Islet precursor cell (in vitro differentiated cells): ENCODE results near the gene C4orf36.
"Not testable (repeated sequence)": the region's sequence is repeated elsewhere in the genome, so short reads cannot be mapped to it uniquely, and the experiment has no call there.

Source experiments
- DNase-seq: peaks from one replicate; pipeline ENCODE4 v3.0.0-alpha.2; 2018

C4orf36 gene

GRCh38 chr4:86916392-86916791 lies 24.2 kb upstream of the C4orf36 start:
- no peak for DNase-seq

GRCh38 chr4:86910820-86911684 lies 18.8 kb upstream of the C4orf36 start:
- no peak for DNase-seq

- DNase-seq: no peak
Observed at GRCh38 chr4:86910369-86910768, 18.1 kb upstream of the C4orf36 start.

DNA sequence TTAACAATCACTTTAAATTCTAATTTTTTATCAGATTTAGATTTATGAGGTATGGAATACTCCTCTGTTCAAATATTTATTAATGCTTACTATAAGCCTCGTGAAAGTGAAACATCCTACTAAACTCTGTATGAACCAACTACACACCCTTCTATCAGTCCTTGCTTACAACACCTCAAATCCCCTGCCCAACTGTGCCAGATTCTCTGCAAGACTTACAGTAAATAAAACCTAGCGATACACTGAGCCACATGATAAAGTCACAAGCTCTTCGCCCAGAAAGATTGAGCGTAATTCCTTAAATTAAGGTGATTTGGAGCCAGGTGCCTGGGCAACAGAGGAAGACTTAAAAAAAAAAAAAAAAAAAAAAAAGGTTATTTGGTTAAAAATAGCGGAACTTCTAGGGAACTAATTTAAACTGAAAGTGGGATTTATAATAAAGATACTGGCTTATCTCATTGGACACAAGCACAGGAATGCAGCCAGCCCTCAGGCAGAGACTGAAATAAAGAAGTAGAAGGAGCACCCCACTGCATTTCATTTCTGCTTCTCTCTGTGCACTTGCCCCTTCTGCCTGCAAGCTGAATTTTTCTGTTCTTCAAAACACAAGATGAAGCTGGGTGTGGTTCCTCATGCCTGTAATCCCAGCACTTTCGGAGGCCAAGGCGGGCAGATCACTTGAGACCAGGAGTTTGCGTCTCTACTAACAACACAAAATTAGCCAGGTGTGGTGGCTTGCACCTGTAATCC lies 17.5 kb upstream of the C4orf36 start:
- DNase-seq: no peak

DNA sequence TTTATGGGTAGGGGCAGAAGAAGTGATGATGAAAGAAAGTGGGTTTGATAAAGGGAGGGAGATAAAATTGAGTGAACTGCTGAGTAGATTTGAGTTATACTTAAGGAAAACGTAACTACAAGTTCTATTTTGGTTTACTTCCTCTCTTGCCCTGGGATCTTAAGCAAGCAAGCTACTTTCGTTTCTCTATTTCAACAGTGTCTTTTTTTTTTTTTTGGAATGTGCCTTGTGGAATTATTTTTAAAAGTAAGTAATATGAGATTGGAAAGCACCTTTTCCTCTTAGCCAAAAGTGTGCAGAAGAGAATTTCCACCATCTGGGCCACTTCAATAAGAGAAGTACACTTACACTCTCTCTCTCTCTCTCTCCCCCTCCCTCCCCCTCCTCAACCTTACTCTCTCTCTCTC lies 16.0 kb upstream of the C4orf36 start:
- no peak for DNase-seq

GRCh38 chr4:86901864-86902263 lies 9.6 kb upstream of the C4orf36 start:
- no peak for DNase-seq

DNA sequence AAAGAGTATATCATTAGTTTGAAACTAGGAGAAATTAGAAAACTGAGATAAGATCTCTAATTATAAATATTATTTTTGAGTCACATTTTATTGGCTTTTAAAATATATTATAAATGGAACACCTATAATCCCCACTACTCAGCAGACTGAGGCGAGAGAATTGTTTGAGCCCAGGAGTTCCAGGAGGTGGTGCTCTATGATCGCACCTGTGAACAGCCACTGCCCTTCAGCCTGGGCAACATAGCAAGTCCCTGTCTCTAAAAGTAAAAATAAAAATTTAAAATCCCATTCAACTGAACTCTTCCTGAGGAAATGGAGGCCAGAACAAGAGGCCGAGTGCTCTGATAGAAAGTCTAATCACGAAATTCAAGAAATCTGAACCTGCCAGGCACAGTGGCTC lies 6.3 kb upstream of the C4orf36 start:
- peak; percentile 56 for DNase-seq

DNA sequence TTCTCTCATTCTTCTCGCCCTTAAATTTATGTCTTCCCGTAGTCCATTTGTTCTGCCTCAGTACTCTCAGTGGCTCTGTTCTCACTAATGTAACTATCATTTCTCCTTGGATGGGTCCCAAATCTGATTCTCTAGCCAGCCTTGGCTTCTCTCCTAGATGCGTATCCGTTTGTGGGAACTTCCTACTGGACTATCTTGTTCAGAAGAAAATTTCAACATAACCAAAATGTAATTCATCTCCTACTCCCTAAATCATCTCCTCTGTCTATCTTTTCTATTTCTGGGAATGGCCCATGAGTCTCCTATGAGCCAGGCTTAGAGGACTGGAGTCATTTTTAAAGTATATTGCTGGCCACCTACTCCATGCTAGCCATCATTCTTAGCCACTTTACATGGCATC lies 4.4 kb upstream of the C4orf36 start:
- no peak for DNase-seq

- DNase-seq: no peak
Observed at GRCh38 chr4:86895692-86896488, 3.7 kb upstream of the C4orf36 start.

- DNase-seq: no peak
Observed at GRCh38 chr4:86894455-86894854, 2.2 kb upstream of the C4orf36 start.

DNA sequence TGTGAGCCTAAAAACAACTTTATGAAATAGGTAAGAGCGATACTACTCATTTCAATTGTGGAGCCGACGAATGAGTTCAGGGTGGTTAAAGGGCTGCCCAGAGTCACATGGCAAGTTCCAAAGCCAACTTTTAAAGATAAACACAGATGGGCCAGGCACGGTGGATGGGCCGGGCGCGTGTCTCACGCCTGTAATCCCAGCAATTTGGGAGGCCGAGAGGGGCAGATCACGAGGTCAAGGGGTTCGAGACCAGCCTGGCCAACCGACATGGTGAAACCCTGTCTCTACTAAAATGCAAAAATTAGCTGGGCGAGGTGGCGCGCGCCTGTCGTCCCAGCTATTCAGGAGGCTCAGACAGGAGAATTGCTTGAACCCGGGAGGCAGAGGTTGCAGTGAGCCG lies 914 bp upstream of the C4orf36 start:
- DNase-seq: no peak

DNA sequence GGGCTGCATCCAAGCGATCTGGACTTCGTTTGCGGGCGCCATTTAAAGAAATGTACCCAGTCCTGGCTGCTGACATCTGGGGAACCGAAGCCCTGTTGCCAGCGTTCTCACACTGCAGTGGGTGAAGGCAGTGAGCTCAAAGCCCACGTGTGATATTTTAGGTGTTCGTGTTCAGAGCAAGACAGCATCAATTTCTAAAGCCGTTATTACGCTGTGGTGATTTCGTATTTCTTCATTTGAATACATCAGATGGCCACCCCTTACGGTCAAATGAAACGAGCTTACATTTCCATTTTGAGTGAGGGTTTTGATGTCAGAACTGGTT lies 376 bp upstream of the C4orf36 start:
- no peak for DNase-seq

- DNase-seq: no peak
Observed at GRCh38 chr4:86890790-86891189, 1.4 kb downstream of the C4orf36 start.

DNA sequence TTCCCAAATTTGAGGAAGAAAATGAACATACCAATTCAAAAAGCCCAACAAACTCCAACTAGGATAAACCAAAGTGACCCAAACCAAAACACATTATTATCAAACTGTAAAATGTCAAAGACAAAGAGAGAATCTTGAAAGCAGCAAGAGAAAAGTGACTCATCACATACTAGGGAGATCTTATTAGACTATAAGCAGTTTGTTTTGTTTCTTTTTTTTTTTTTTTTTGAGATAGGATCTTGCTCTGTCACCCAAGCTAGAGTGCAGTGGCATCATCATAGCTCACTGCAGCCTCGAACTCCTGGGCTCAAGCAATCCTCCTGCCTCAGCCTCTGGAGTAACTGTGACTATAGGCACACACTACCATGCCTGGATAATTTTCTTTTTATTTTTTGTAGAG lies 12.6 kb downstream of the C4orf36 start:
- DNase-seq: no peak

DNA sequence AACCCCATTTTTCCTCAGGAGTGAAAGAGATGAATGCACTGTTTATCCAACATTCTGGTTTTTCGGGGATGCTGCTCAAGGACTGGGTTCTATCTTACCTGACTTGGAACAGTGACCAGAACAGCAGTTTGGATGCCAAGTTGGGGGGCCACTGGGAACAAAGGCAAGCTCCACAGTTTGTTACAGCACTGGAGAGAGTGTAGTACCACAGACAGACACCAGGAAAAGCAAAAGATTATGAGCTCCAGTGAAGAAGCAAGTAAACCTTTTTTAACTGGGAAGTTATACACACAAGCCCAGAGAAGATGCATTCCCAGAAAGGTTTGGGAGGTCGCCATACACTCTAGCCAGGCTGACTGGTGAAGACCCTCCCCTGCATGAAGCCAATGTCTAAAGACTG lies 13.6 kb downstream of the C4orf36 start:
- DNase-seq: no peak

DNA sequence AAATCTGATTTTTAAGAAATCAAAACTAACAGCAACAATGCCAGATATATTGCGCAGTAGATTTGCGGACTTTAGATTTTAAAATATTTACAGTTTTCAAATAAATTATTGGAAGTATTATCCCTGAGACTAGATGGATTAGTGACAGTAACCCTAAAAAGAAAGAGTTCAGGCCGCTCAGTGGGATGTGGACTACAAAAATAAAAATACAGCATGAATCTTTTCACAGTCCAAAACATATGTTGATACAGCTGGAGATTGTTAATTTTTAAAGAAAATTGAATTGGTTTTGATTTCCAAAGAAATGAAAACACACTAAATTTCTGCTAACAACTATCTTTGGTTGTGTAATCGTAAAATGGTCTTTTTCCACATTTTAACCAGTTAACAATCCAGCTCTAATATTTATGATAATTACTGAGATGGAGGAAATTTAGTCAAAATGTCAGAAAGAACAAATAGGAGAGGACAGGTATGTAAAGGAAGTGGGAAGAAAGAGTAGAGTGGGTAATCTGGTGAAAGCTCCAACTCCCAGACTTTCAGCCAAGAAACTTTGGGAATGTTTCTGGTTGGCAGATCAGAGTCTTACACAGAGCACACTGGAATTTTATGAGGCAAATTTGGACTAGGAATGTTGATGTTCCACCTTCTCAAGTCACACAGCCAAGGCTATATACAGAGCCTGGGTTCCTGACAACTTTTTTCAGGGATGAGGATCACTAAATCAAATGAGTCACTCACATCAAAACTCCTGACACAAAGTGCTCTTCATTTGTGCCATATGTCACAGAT lies 15.1 kb downstream of the C4orf36 start:
- no peak for DNase-seq

DNA sequence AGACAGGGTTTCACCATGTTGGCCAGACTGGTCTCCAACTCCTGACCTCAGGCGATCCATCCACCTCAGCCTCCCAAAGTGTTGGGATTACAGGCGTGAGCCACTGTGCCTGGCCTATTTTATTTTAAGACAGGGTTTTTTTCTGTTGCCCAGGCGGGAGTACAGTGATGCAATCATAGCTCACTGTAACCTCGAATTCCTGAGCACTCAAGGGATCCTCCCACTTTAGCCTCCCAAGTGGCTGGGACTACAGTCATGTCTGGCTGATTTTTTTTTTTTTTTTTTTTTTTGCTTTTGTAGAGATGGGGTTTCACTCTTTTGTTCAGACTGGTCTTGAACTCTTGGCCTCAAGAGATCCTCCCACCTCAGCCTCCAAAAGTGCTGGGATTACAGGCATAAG lies 16.8 kb downstream of the C4orf36 start:
- DNase-seq: not testable (repeated sequence)

DNA sequence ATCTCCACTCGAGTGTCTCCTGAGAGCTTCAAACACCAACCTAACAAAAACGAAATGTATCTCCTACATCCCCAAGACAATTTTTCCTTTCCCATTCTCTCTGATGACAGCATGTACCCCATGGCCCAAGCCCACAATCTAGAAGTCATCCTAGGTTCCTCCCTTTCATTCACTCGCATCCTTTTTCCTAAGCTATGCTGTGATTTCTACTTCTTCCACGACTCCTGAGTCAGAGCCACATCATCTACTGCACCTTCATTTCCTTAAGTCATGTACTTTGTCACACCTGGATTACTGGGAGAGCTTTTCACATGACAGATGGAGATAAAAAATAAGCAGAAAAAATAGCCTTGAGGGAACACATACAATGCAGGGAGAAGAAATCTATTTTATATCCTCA lies 20.1 kb downstream of the C4orf36 start:
- no peak for DNase-seq

DNA sequence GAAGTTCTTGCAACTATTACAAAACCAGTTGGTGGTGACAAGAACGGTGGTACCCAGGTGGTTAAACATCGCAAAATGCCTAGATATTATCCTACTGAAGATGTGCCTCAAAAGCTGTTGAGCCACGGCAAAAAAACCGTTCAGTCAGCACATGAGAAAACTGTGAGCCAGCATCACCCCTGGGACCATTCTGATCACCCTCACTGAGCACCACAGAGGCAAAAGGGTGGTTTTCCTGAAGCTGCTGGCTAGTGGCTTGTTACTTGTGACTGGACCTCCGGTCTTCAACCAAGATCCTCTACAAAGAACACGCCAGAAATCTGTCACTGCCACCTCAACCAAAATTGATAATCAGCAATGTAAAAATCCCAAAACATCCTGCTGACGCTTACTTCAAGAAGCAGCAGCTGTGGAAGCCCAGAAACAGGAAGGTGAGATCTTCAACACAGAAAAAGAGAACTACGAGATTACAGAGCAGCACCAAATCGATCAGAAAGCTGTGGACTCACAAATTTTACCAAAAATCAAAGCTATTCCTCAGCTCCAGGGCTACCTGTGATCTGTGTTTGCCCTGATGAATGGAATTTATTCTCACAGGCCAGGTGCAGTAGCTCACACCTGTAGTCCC lies 21.7 kb downstream of the C4orf36 start:
- DNase-seq: no peak

DNA sequence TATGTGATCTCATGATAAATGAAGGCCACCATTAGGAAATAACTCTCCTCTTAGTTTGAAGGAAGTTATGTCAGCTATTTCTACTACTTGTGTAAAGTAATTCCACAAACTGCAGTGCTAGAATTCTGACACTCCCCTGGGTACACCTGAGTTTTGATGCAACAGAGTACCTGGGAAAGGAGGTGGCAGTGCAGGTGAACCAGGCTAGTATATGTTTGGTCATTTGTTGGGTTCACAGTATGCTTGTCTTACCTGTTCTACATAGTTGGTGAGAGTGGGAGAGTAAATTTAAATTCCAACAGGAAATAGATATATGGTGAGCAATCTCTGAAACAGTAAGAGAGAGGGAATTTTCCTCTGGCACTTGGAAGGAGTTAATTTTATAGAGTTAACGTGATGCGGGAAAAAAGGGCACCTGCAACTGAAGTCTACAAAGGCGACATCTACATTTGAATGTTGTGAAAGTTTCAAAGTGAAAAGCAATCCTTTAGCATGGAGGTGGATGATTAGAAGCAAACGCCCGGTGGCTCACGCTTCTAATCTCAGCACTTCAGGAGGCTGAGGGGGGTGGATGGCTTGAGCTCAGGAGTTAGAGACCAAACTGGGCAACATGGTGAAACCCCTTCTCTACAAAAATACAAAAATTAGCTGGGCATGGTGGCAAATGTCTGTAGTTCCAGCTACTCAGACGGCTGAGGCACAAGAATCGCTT lies 34.7 kb downstream of the C4orf36 start:
- DNase-seq: no peak

DNA sequence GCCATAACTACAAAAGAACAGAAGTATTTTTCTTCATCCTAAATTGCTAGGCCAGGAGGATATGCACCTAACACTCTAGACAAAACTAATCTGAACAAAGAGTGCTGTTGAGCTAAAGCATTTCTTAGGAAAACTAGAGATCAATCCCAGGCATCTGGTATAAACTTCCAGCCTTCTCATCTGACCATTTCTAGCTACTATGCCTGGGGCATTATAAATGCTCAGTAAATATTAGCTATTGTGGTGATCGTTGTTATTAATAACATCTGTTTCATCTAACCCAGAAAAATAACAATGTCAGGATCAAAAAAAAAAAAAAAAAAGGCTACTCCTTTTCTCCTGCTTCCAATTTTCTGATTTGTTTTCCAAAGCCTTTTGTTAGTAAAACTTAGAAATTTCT lies 35.3 kb downstream of the C4orf36 start:
- DNase-seq: no peak

DNA sequence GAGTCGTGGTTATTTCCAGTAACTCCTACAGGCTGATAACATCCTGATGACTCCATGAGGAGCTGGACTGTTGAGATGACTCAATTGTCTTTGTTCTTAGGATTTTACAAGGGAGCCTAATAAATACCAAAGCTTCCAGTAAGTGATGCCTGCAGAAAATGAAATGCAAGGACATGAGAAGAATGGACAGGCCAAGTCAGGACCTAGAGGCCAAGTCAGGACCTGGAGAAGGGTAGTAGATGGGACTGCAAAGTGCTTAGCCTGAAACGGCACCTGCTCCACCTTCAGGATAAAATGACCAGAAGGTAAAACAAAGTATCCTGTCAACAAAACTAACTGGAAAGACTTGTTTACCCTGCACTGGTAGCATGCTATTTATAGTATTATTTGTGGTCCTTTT lies 36.6 kb downstream of the C4orf36 start:
- peak; percentile 93 for DNase-seq
